ENCODE data around the gene MACROD2.

The MACROD2 gene

DNA sequence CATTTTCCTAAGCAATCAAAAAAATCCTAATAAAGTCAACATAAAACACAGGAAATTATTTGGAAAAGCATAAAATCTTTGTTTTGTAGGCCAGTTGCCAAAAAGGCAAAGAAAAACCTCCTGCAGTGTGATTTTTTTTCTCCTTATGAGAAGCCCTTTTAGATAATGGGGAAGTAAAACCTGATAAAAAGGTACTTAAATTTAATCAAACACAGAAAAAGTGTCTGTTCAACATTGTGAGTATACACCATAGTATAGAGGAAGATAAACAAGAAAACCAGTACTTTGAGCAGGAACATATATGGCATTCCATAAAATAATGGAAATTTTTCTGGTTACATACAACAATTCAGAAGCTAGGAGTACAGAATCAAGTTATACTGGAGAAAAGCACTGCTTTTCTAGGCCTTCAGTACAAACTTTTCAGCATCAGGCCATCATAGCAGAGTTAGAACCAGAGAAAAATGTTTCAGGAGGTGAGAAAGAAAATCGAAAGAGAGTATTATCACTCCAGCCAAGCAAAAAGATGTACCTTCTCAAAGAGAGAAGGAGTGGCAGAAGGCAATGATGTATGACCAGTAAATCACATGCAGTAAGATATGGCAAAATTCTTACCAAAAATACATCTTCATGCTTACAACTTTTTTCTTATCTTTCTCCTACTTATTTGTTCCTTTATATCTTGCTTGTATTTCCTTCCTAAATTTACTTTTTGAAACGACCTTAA, 2083.0 kb downstream of the MACROD2 start:
- TF ChIP-seq SIN3A (IDR thresholded peaks at IDR 0.05; ENCODE audit: borderline replicate concordance, insufficient read depth, low read length) (no peak), TAF1 (IDR thresholded peaks at IDR 0.05; ENCODE audit: borderline replicate concordance, insufficient read depth, low read length) (no peak)
- TF ChIP-seq, protein P1, sequence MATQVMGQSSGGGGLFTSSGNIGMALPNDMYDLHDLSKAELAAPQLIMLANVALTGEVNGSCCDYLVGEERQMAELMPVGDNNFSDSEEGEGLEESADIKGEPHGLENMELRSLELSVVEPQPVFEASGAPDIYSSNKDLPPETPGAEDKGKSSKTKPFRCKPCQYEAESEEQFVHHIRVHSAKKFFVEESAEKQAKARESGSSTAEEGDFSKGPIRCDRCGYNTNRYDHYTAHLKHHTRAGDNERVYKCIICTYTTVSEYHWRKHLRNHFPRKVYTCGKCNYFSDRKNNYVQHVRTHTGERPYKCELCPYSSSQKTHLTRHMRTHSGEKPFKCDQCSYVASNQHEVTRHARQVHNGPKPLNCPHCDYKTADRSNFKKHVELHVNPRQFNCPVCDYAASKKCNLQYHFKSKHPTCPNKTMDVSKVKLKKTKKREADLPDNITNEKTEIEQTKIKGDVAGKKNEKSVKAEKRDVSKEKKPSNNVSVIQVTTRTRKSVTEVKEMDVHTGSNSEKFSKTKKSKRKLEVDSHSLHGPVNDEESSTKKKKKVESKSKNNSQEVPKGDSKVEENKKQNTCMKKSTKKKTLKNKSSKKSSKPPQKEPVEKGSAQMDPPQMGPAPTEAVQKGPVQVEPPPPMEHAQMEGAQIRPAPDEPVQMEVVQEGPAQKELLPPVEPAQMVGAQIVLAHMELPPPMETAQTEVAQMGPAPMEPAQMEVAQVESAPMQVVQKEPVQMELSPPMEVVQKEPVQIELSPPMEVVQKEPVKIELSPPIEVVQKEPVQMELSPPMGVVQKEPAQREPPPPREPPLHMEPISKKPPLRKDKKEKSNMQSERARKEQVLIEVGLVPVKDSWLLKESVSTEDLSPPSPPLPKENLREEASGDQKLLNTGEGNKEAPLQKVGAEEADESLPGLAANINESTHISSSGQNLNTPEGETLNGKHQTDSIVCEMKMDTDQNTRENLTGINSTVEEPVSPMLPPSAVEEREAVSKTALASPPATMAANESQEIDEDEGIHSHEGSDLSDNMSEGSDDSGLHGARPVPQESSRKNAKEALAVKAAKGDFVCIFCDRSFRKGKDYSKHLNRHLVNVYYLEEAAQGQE (IDR thresholded peaks at IDR 0.05; ENCODE audit: insufficient read depth in 1 of 2, low read depth in 2 of 2, low read length in 2 of 2) = no peak

DNA sequence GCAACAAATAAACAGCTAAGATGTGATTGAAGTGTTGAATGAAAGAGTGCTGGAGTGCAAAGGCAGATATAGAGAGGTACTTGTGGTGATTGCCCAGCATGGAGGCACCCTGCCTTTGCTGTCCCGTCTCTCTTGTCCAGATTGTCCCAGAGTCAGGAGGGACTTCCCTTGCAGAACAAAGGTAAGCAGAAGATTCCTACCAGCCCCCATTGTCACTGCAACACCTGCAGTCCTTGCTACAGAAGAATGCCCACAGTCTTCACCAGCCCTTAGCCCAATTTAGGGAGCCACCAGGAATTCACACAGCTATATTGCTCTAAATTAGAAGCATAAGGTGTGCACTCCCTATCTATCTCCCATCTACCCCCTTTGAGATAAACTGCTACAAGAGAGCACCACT, 2086.1 kb downstream of the MACROD2 start:
- TF ChIP-seq TAF1 (IDR thresholded peaks at IDR 0.05; ENCODE audit: borderline replicate concordance, insufficient read depth, low read length) (no peak), POLR2AphosphoS5 (IDR thresholded peaks at IDR 0.05; ENCODE audit: low read depth, low read length) (no peak), FOXP2 (optimal IDR thresholded peaks at IDR 0.05; ENCODE audit: borderline replicate concordance, extremely low read depth, extremely low read length, insufficient read depth) (no peak), SIN3A (IDR thresholded peaks at IDR 0.05; ENCODE audit: borderline replicate concordance, insufficient read depth, low read length) (no peak)
- TF ChIP-seq, protein P1 (IDR thresholded peaks at IDR 0.05; ENCODE audit: insufficient read depth in 1 of 2, low read depth in 2 of 2, low read length in 2 of 2) = no peak

GRCh38 chr20:16082051-16082550, 2086.8 kb downstream of the MACROD2 start:
- TF ChIP-seq, protein P1 (IDR thresholded peaks at IDR 0.05; ENCODE audit: insufficient read depth in 1 of 2, low read depth in 2 of 2, low read length in 2 of 2) = no peak

- TF ChIP-seq FOXP2 (optimal IDR thresholded peaks at IDR 0.05; ENCODE audit: borderline replicate concordance, extremely low read depth, extremely low read length, insufficient read depth) (no peak), TAF1 (IDR thresholded peaks at IDR 0.05; ENCODE audit: borderline replicate concordance, insufficient read depth, low read length) (no peak), POLR2AphosphoS5 (IDR thresholded peaks at IDR 0.05; ENCODE audit: low read depth, low read length) (no peak), SIN3A (IDR thresholded peaks at IDR 0.05; ENCODE audit: borderline replicate concordance, insufficient read depth, low read length) (no peak)
- TF ChIP-seq, protein P1 (IDR thresholded peaks at IDR 0.05; ENCODE audit: insufficient read depth in 1 of 2, low read depth in 2 of 2, low read length in 2 of 2) = no peak
Observed at GRCh38 chr20:16083639-16084280, 2088.4 kb downstream of the MACROD2 start.
